Breast epithelium (tissue), 3 donors: ENCODE measurements around the gene CACNB2.
"Not testable (repeated sequence)": the region's sequence is repeated elsewhere in the genome, so short reads cannot be mapped to it uniquely, and the experiment has no call there.

Experiments
- POLR2A ChIP-seq: fragments of 450-650 bp; IDR thresholded peaks from one replicate; pipeline ENCODE4 v1.6.1; 2016; ENCODE audit warnings: antibody characterized with exemption, mild to moderate bottlenecking, moderate library complexity
- TF ChIP-seq, protein P1 (sequence below), 3 donors: fragments of 450-650 bp; IDR thresholded peaks; one replicate each; pipeline ENCODE4 v1.5.1; 2016 to 2017; ENCODE audit warnings: antibody characterized with exemption in 3 of 3, mild to moderate bottlenecking in 3 of 3, moderate library complexity in 3 of 3

GRCh38 chr10:18591141-18591540, 450.9 kb downstream of the CACNB2 start:
- TF ChIP-seq, protein P1, sequence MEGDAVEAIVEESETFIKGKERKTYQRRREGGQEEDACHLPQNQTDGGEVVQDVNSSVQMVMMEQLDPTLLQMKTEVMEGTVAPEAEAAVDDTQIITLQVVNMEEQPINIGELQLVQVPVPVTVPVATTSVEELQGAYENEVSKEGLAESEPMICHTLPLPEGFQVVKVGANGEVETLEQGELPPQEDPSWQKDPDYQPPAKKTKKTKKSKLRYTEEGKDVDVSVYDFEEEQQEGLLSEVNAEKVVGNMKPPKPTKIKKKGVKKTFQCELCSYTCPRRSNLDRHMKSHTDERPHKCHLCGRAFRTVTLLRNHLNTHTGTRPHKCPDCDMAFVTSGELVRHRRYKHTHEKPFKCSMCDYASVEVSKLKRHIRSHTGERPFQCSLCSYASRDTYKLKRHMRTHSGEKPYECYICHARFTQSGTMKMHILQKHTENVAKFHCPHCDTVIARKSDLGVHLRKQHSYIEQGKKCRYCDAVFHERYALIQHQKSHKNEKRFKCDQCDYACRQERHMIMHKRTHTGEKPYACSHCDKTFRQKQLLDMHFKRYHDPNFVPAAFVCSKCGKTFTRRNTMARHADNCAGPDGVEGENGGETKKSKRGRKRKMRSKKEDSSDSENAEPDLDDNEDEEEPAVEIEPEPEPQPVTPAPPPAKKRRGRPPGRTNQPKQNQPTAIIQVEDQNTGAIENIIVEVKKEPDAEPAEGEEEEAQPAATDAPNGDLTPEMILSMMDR (IDR thresholded peaks at IDR 0.05): not testable (repeated sequence)
- TF ChIP-seq POLR2A: not testable (repeated sequence)
